GM19372 (cell line): ENCODE data around the gene LRRTM2.
"Not testable (repeated sequence)": the region's sequence is repeated elsewhere in the genome, so short reads cannot be mapped to it uniquely, and the experiment has no call there.

Source experiments
- ATAC-seq: cut with Tn5 transposase; IDR thresholded peaks from one replicate; pipeline ENCODE4 v1.9.1; 2021; ENCODE audit warnings: mild to moderate bottlenecking, low read depth, moderate library complexity; ENCODE audit not compliant: unreplicated experiment

Gene LRRTM2, protein sequence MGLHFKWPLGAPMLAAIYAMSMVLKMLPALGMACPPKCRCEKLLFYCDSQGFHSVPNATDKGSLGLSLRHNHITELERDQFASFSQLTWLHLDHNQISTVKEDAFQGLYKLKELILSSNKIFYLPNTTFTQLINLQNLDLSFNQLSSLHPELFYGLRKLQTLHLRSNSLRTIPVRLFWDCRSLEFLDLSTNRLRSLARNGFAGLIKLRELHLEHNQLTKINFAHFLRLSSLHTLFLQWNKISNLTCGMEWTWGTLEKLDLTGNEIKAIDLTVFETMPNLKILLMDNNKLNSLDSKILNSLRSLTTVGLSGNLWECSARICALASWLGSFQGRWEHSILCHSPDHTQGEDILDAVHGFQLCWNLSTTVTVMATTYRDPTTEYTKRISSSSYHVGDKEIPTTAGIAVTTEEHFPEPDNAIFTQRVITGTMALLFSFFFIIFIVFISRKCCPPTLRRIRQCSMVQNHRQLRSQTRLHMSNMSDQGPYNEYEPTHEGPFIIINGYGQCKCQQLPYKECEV

DNA sequence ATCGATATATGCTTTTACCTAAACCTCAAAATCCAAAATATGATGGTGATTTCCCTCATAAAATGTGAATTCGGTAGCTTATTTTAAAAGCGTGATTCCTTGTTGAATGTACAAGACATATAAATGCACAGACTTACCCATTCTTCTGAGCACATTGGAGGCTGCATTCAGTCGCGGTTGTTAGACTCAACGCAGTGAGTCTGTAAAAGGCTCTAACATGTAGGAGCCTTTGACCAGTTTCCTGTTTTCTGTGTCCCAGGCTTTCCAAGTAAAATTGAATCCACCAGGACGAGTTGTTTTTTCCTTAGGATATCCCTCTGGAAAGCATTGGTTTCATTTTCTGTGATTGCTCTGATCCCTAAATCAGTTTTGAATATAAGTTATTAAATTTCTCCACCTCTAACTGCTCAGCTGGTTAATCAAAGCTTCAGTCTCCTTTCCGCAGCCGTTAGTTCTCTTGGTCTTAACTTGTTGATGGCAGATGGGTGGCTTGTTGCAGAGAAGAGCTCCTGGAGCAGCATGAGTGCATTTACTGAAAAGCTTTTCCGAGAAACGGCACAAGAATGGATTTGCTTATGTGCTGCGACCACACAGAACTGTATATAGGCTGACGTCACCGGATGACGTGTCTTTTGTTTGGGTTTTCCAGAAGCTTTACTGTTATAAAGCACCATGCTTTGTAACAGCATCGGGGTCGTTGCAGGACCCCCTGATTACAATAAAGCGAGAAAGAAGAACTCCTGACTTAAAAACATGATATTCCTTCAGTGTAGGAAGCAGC, at the start of gene LRRTM2:
Gene LRRTM2, minus strand, starts transcription at position 565 of the 781 bp plus-strand sequence. Its CDS starts 424 bp downstream, at position 141.
- ATAC-seq = no peak

DNA sequence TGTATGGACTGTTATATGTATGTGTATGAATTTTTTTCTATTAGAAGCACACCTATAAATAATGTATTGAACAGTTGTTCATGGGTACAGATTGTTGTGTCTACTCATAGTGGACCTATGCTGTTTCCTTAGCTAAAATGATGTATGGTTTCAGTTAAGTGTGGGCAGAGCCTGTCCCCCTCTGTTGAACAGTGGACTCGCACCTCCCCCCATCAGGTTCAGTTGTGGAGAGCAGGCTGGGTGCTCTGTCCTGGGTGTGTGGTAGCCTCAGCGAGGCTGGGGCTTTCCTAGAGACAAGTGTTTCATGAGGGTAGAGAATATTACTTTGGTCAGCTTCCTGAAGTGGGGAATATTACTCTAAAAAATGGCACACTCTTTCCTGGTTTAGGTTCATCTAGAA, 47.4 kb upstream of the LRRTM2 start:
- no peak for ATAC-seq

DNA sequence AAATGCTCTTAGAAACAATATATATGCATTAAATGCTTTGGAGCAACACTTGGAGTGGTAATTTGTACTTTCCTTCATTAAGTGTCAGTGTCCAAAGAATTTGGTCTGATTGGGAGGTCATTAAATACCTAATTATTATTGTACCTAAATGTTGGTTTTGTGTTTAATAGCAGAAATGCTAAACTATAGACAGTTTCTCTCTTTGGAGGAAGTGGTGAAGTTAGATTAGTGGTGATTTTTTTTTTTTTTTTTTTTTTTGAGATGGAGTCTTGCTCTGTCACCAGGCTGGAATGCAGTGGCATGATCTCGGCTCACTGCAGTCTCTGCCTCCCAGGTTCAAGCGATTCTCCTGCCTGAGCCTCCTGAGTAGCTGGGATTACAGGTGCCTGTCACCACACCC, 46.2 kb upstream of the LRRTM2 start:
- ATAC-seq = not testable (repeated sequence)

DNA sequence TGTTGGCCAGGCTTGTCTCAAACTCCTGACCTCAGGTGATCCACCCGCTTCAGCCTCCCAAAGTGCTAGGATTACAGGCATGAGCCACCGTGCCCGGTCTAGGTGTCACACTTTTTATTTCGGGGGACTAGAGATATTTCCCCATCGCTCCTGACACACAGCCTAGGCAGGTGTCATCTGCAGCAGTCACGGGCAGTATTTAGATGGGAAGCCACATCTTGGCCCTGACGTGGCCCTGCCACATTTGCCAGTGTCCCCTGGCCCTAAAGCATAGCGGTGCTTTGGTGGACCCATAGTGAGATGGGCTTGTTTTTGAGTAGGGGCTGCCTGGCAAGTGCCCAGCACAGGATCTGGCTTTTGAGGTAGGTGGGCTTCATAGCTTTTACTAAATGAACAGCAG, 45.0 kb upstream of the LRRTM2 start:
- no peak for ATAC-seq

DNA sequence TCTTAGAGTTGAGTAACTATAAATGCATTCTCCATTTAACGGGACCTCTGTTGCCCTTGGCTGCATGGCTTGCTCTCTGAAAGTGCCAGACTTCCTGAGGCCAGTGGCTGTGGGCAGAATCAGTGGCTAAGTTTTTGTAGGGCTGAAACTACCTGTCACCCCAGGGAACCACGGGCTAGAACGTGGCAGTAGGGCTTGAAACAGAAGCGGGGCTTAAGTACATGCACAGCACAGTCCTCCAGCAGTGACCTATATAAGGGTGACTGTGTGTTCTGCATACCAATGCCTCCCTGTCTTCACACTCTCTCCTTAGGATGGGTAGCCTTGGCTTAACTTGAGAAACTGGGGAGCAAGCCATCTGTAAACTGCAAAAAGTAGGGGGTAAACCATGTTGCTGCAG, 43.6 kb upstream of the LRRTM2 start:
- ATAC-seq = no peak

DNA sequence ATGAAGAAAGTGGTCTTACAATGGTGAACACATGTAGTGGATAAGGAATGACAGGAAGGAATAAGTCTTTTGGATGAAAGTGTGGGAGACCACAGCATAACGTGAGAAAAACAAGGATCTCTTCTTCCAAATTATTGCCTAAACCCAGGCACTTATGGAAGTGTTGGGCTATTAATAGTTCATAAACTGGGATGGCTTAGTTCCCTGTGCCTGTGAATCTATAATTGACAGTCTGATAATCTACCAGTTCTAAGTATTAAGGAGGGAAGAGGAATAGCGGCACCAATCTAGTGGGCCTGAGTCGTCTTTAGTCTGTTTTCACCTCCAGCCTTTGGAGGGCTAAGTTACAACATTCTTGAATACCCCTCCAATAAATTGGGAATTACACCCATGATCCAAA, 39.2 kb upstream of the LRRTM2 start:
- no peak for ATAC-seq

DNA sequence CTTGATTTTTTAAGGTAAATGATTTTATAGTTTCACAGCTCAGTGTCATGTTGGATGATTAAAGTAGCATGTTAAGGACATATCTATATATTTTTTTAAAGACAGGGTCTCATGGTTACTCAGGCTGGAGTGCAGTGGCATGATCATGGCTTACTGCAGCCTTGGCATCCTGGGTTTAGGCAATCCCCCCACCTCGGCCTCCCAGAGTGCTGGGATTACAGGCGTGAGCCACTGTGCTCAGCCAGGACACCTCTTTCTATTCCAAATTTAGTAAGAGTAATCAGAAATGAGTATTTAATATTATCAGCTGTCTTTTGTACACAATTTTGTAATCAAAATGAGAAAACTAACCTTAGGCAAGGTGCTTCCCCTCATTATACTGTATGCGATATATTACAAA, 38.6 kb upstream of the LRRTM2 start:
- no peak for ATAC-seq

DNA sequence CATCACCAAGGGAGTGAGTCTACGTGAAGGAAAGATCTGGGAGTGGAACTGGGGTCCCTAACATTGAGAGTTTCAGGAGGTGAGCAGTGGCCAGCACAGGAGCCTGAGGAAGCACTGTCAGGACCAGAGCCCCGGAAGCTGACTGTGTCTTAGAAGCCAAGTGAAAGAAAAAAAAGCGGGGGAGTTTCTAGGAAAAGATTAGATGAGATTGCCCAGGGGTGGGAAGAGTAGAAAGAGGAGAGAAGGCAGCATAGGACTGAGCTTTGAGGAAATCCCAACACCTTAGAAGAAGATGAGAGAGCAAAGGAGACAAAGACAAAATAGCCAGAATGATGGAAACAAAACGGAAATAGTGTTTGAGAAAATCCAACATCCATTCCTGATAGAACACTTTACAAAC, 37.0 kb upstream of the LRRTM2 start:
- ATAC-seq = no peak

DNA sequence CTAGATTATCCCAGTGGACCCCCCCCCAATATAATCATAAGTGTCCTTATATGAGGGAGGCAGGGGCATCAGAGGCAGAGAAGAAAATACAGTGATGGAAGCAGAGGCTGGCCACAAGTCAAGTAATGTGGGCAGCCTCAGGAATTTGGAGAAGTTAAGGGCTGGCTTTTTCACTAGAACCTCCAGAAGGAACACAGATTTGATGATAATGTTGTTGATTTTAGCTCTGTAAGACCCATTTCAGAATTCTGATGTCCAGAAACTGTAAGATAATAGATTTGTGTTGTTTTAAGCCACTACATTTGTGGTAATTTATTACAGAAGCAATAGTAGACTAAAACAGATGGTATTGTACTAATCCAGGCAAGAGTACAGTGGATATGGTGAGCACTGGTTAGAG, 36.3 kb upstream of the LRRTM2 start:
- no peak for ATAC-seq

DNA sequence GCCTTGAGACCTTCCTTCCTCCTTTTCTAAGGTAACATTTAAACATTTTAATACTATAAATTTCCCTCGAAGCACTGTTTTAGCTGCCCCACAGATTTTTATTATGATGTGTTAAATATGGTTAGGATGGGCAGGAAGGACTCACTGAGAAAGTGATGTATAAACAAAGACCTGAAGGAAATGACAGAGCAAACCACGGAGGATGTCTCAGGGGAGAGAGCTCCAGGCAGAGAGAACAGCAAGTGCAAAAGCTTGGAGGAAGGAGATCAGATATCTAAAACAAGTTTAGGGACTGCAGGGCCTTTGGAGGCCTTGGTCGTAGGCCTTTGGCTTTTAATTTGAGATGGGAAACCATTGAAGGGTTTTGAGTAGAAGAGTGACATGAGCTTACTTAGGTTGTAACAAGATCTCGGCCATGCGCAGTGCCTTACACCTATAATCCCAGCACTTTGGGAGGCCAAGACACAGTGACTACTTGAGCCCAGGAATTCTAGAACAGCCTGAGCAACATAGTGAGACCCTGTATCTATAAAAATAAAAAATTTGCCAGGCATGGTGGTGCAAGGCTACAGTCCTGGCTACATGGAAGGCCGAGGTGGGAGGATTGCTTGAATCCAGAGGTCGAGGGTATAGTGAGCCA, 35.5 kb upstream of the LRRTM2 start:
- ATAC-seq = no peak

DNA sequence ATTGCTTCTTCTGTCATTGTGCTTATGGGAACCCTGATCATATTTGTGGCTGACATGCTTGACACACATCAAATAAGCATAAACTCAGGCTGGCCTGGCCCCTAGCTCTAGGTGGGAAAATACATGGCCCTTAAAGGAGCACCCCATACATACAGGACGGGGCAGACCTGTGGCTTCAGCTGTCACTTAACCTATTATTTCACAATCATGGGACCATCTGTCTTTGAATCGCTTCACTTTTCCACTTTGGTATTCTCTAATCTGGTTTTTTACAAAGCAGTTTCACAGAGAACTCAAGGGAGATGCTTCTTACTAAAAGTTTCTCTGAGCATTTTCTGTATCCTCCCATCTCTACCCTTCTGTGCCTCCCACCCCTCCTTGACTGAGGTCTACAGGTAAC, 34.6 kb upstream of the LRRTM2 start:
- ATAC-seq = no peak

DNA sequence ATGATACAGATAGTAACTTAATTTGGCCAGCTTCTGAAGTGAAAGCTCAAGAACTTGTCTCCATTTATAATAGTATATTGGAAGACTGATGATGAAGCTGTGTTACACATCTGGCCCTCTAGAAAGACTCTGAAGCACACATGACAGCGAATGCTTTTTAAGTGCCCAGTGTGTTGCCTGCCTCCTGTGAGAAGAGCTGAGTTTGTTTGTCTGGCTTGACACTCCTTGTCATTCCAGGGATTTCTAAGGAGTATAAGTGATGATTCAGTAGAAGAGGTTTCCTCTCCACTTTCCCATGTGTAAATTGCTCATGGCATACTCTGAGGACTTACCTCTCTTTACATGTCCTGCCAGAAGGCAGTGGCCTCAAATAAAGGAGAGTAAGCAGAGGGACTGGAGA, 30.4 kb upstream of the LRRTM2 start:
- no peak for ATAC-seq

DNA sequence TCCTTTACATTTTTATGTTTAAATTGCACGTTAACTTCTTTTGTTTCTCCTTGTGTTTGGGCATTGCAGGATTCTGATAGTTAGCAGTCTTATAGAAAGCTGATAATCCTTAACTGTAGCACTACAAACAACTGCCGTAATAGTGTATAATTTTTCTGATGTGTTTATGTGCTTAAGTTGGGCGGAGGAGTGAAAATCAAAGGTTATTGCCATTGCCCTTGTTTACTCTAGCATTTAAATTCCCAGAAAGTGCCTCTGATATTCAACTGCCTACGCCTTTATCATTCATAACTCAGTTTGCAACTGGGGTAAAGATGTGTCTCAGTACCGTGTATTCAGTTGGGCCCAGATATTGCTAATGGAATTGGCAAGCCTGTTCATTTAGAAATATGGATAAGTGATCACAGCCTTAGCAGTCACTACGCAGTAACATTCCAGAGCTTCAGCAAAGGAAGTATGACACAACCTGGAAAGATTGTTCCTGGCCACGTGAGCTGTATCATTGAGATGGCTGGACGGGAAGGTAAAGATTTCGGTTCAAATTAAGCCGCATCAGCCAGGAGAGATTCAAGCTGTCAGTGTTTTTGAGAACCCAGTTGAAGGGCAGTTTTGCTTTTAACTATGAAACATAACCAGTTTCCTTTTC, 28.1 kb upstream of the LRRTM2 start:
- ATAC-seq = no peak

DNA sequence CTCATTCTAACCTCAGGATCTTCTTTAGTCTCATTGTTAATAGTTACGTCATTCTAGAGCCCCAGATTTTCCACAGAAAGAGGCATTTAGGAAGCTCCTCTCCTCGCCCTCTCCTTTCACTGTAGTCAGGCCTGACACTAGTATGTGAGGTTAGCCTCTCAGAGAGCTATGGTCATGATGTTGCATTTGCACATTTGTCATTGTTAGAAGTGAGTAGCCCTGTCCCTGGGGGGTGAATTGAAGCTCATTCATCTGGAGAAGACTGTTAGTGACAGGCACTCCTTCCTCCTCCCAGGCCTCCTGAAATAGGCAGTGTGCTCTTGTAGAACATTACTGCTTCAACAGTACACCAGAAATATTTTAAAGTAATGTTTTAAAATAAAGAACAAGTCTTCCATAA, 26.6 kb upstream of the LRRTM2 start:
- ATAC-seq = no peak

DNA sequence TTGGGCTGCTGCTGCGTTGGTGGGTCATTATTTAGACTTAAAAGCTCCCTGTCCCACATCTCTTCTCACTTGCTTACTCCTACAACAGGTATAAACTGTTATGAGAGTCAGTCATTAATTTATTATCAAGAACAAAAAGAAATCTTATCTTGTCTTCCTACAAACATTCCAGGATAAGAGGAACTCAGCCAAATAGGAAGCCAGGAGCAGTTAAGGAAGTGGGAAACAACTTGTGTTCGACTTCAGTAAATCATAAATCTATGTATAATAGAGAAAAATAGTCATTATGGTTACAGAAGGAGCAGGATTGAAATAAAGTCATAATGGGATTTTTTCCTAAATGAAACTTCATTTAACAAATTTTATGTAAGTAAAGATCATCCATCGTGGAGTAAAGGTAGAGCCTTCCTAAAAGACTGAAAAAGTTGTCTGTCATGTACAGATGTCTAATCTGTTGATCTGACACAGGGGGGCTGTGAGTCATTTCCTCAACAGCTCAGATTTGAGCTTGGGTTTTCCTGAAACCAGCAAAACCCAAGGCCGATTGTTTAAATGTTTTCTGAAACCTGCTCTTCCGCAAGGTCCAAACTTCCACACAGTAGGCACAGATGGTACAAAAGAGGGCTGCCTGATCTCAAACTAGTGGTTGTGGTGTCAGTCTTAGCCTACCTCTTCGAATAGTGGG, 25.3 kb upstream of the LRRTM2 start:
- no peak for ATAC-seq

DNA sequence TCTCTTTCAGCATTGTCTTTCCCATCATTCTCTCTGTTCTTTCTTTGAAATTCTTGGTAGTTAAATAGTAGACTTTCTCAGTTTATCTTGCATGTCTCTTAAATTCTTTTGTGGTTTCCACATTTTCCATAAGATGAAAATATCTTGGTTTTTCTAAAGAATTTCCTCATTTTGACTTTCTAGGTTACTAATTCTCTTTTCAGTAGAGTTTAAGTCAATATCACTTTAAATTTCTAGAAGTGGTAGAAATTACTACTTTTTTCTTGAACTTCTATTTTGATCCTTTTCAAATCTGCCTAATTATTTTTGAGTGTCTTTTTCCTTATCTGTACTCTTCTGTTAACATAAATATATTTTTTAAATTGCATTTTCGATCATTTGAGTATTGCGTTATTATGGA, 23.6 kb upstream of the LRRTM2 start:
- ATAC-seq = no peak

DNA sequence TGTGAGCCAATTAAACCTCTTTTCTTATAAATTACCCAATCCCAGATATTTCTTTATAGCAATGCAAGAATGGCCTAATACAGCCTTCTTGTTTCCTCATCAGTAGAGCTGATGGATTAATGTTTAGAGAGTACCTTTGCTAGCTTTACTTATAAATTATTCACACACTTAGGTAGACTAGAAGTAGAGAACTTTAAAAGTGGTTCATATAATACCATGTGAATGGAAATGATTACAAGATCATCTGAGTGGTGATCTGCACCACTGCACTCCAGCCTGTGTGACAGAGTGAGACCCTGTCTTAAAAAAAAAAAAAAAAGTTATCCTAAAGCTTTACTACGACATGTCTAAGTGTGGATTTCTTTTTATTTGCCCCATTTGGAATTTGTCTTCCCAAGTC, 23.2 kb upstream of the LRRTM2 start:
- no peak for ATAC-seq

DNA sequence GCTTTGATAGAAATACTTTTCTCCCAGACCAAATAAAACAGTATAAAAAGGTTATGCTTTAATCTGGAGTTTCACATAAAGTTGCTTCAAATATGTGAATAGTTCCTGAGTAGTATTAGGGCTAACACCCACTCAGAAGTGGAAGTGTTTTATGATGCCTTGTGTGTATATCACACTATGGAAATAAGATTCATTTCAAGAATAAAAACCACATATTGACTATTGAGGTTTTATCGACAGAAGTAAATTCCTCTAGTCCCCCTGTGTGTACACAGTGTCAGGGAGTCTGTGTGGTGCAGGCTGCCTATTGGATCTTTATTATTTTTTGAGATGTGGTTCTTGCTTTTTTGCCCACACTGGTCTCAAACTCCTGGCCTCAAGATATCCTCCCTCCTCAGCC, 20.8 kb upstream of the LRRTM2 start:
- no peak for ATAC-seq

DNA sequence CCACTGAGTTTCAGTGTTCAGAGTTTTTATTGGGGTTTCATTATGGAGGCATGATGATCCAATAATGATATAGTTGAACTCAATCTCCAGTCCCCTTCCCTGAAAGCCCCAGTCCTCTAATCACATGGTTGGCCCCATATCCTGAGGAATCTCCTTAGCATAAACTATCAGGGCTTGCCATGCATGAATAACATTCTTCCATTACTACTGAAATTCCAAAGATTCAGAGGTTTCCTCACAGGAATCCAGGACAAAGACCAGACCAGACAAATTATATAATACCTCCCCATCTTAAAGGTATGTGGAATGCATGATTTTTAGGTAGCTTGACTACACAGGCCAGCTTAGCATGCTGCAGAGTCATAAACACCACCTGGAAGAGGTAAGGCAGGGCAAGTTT, 15.5 kb upstream of the LRRTM2 start:
- no peak for ATAC-seq

DNA sequence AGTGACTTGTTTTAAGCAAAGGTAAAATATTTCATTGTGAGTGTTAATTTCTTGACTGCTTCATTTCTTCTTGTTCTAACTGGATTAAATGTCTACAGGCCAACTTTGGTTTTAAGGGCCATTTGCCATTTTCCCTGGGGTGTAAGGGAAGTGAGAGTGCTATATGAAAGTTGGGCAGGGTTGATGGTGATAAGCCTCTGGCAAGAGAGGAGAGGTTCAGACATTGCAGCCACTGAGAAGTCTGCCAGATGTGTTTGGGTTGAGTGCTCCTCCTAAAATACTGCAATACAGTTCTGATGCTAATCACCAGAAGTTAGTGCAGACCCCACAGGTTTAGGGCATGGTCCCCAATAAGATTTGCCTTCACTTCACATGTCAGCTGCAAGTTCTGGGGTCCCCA, 14.9 kb upstream of the LRRTM2 start:
- no peak for ATAC-seq
